HEK293 (cell line): Measurements from ENCODE around the gene COL9A1.

Source experiments
- KLF10 ChIP-seq: fragments of 450-650 bp; IDR thresholded peaks from 2 replicates; pipeline ENCODE4 v1.5.1; 2018; ENCODE audit warnings: missing biosample characterization, mild to moderate bottlenecking, missing genetic modification characterization
- ZNF335 ChIP-seq: fragments of 450-650 bp; formaldehyde crosslinking; conservative IDR thresholded peaks from 2 replicates; pipeline ENCODE4 v1.5.1; 2016; ENCODE audit warnings: missing biosample characterization, missing genetic modification characterization
- ZNF670 ChIP-seq: fragments of 450-650 bp; formaldehyde crosslinking; IDR thresholded peaks from 2 replicates; pipeline ENCODE4 v1.5.1; 2016; ENCODE audit warnings: missing biosample characterization, missing genetic modification characterization, low read depth
- ZNF677 ChIP-seq: fragments of 450-650 bp; IDR thresholded peaks from 2 replicates; pipeline ENCODE4 v1.5.0; 2018; ENCODE audit warnings: missing biosample characterization, mild to moderate bottlenecking, missing genetic modification characterization, moderate library complexity
- TF ChIP-seq, protein P1 (sequence below): fragments of 450-650 bp; formaldehyde crosslinking; IDR thresholded peaks from 2 replicates; pipeline ENCODE4 v1.5.1; 2016; ENCODE audit warnings: missing biosample characterization, missing genetic modification characterization

DNA sequence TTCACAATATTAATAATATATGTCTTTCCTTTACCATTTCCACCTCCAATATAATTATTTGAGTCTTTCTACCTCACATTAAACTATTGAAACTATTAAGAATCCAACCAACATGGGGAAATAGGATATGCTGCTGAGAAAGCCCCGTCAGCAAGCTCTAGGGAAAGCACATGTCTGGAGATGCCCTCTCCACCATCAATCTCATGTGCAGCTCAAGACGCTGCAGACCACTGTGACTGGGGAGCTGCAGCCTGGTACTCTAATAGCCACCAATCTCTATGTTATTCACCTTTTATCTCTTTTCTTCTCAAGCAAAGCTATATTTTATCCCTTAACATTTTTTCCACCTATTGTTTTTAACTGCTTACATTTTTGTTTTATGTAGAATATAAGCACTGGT is 50.3 kb downstream of the COL9A1 start:
- TF ChIP-seq, protein P1, sequence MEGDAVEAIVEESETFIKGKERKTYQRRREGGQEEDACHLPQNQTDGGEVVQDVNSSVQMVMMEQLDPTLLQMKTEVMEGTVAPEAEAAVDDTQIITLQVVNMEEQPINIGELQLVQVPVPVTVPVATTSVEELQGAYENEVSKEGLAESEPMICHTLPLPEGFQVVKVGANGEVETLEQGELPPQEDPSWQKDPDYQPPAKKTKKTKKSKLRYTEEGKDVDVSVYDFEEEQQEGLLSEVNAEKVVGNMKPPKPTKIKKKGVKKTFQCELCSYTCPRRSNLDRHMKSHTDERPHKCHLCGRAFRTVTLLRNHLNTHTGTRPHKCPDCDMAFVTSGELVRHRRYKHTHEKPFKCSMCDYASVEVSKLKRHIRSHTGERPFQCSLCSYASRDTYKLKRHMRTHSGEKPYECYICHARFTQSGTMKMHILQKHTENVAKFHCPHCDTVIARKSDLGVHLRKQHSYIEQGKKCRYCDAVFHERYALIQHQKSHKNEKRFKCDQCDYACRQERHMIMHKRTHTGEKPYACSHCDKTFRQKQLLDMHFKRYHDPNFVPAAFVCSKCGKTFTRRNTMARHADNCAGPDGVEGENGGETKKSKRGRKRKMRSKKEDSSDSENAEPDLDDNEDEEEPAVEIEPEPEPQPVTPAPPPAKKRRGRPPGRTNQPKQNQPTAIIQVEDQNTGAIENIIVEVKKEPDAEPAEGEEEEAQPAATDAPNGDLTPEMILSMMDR (tag by site-specific recombination), result no peak
- TF ChIP-seq ZNF335 (tag by site-specific recombination), result no peak
- TF ChIP-seq ZNF670 (tag by site-specific recombination), result no peak
- no peak for TF ChIP-seq ZNF677 (tag by site-specific recombination)
- TF ChIP-seq KLF10 (tag by site-specific recombination), result no peak
